GM23248 (cell line): ENCODE measurements around the gene HNRNPM. TPM values are rescaled to one million over a fixed set of nuclear protein-coding genes. Genes with fewer than 3 reads are reported as not detected.
"Not testable (repeated sequence)": the region's sequence is repeated elsewhere in the genome, so short reads cannot be mapped to it uniquely, and the experiment has no call there.

Experiments
- DNase-seq: peaks from one replicate; pipeline ENCODE4 v3.0.0-alpha.2; 2015
- H2AFZ ChIP-seq: fragments of 200-600 bp; sonication (generic); 2 replicates; pipeline ENCODE4 v1.6.1; 2016; ENCODE audit warnings: antibody characterized with exemption
- H3F3A ChIP-seq: fragments of 200-600 bp; sonication (generic); 2 replicates; pipeline ENCODE4 v1.6.1; 2016; ENCODE audit warnings: mild to moderate bottlenecking, antibody characterized with exemption, mixed run types; ENCODE audit not compliant: insufficient read depth
- H3K27ac ChIP-seq: fragments of 200-600 bp; sonication (generic); 2 replicates; pipeline ENCODE4 v1.5.1; 2016; ENCODE audit warnings: mild to moderate bottlenecking
- H3K27me3 ChIP-seq: fragments of 200-600 bp; sonication (generic); replicated peaks from 2 replicates; pipeline ENCODE4 v1.6.1; 2016; ENCODE audit warnings: mild to moderate bottlenecking; ENCODE audit not compliant: insufficient read depth
- H3K36me3 ChIP-seq: fragments of 200-600 bp; sonication (generic); 2 replicates; pipeline ENCODE4 v1.6.1; 2016; ENCODE audit warnings: low read depth, mild to moderate bottlenecking
- H3K4me1 ChIP-seq: fragments of 200-600 bp; sonication (generic); 2 replicates; pipeline ENCODE4 v1.6.1; 2016; ENCODE audit warnings: mild to moderate bottlenecking; ENCODE audit not compliant: insufficient read depth
- H3K4me2 ChIP-seq: fragments of 200-600 bp; sonication (generic); one replicate; pipeline ENCODE4 v1.6.1; 2016; ENCODE audit warnings: mild to moderate bottlenecking; ENCODE audit not compliant: unreplicated experiment
- H3K4me3 ChIP-seq: fragments of 200-600 bp; sonication (generic); 2 replicates; pipeline ENCODE4 v1.5.1; 2016; ENCODE audit warnings: mild to moderate bottlenecking
- H3K79me2 ChIP-seq: fragments of 200-600 bp; sonication (generic); 2 replicates; pipeline ENCODE4 v1.6.1; 2016; ENCODE audit warnings: mild to moderate bottlenecking; ENCODE audit not compliant: insufficient read depth
- H3K9ac ChIP-seq: fragments of 200-600 bp; sonication (generic); 2 replicates; pipeline ENCODE4 v1.6.1; 2016; ENCODE audit warnings: mild to moderate bottlenecking
- H3K9me2 ChIP-seq: fragments of 200-600 bp; sonication (generic); 2 replicates; pipeline ENCODE4 v1.6.1; 2016; ENCODE audit warnings: mixed run types, mild to moderate bottlenecking, moderate library complexity; ENCODE audit not compliant: insufficient read depth
- H3K9me3 ChIP-seq: fragments of 200-600 bp; sonication (generic); one replicate; pipeline ENCODE4 v1.6.1; 2017; ENCODE audit warnings: low read depth
- H4K20me1 ChIP-seq: fragments of 200-600 bp; sonication (generic); 2 replicates; pipeline ENCODE4 v1.6.0; 2016; ENCODE audit not compliant: insufficient read depth
- EZH2 ChIP-seq: fragments of 200-600 bp; sonication (generic); IDR thresholded peaks from 2 replicates; pipeline ENCODE4 v1.6.1; 2018; ENCODE audit warnings: antibody characterized with exemption, mild to moderate bottlenecking; ENCODE audit not compliant: insufficient read depth, poor library complexity, severe bottlenecking
- EZH2phosphoT487 ChIP-seq: fragments of 200-600 bp; sonication (generic); IDR thresholded peaks from 2 replicates; pipeline ENCODE4 v1.6.1; 2018; ENCODE audit warnings: antibody characterized with exemption, moderate library complexity, mild to moderate bottlenecking, low read depth; ENCODE audit not compliant: insufficient read depth
- WGBS, 2 experiments: methylation state at CpG; one replicate each; pipeline ENCODE4 v1.1.6; 2015 to 2017; ENCODE audit warnings: low lambda C conversion rate in 2 of 2, low coverage in 1 of 2; ENCODE audit errors: missing lambda C conversion rate in 2 of 2; 5-methylcytosine and 5-hydroxymethylcytosine counted together
- in situ Hi-C: fragments of 300-500 bp; cut with MboI; formaldehyde crosslinking; loops from 2 replicates; pipeline ENCODE4 v1.15.0; 2020
- polyA plus RNA-seq: library from polyadenylated mRNA; unstranded; fragments of >200 nt; fragmentation: Nextera tagmentation; extraction: Ambion mirVana; gene quantifications from 2 replicates; pipeline ENCODE4 v1.2.1, GENCODE V29; 2016
- total RNA-seq: library from RNA; depleted of rRNA; stranded (reverse); fragments of >200 nt; shearing (Covaris generic); gene quantifications from 2 replicates; pipeline ENCODE4 v1.2.3, GENCODE V29; 2014

Gene HNRNPM
- total and polyA plus RNA-seq, 2 experiments from 2014 or later: 71.0 to 116 TPM

DNA sequence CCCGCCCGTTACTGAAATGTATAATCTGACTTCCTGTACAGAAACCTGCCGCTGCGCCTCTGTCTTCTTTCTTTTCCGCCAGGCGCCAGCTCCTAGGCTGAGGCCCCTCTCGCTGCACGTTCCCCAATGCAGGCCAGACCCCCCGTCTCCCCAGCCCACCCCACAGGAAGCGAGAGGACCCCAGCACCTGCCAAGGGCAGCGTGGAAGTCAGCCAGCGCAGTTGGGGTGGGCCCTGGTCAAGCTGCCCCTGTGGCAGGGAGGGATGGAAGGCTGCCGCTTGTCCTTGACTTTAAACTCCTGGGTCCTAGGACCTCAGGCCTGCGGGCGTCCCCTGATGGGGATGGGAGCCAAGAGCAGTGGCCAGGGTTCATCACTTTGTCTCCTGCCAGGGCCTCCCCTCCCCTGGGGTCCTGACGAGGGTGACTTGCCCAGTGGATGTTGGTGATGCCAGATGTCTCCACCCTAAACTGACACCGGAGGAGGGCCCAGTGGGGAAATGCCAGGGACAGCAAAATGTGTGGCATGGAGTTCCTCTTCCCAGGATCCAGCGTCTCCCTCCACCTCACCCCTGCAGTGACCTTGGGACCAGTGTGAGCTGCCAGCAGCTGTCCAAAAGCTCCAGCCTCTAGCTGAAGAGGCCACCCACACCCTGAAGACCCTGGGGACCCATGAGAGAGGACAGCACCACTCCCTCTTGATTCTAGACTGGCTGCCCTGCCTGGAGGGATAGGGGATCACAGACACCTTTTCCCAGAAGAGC is 40.2 kb upstream of the HNRNPM start:
- Histone ChIP-seq H3F3A (no peaks in the 10 kb centered on the region), H3K4me3 (no peak overlapping the region), H2AFZ (no peak overlapping the region), H3K36me3 (no peaks in the 10 kb centered on the region), H3K9ac (no peak overlapping the region), H4K20me1 (no peaks in the 10 kb centered on the region), H3K4me2 (no peak overlapping the region), H3K9me3 (no peaks in the 10 kb centered on the region), H3K27ac (no peak overlapping the region), H3K9me2 (no peaks in the 10 kb centered on the region), H3K27me3 (no peaks in the 10 kb centered on the region), H3K4me1 (no peaks in the 10 kb centered on the region), H3K79me2 (peaks cover 11% of the 10 kb centered on the region; the same call in 1 of the 2 replicates)
- in situ Hi-C loops: no loop called here
- no peak for DNase-seq
- TF ChIP-seq EZH2phosphoT487: no peak
- no peak for TF ChIP-seq EZH2
- WGBS, 2 experiments: 93 to 95% methylated on average over 7 to 18 of the region's 18 CpGs

DNA sequence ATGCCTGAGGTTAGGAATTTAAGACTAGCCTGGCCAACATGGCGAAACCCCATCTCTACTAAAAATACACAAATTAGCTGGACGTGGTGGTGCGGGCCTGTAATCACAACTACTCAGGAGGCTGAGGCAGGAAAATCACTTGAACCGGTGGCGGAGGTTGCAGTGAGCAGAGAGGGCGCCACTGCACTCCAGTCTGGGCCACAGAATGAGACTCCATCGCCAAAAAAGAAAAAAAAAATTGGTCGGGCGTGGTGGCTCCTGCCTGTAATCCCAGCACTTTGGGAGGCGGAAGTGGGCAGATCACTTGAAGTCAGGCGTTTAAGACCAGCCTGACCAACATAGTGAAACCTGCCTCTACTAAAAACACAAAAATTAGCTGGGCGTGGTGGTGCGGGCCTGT is 34.1 kb upstream of the HNRNPM start:
- not testable (repeated sequence) for H3K9me3 ChIP-seq

DNA sequence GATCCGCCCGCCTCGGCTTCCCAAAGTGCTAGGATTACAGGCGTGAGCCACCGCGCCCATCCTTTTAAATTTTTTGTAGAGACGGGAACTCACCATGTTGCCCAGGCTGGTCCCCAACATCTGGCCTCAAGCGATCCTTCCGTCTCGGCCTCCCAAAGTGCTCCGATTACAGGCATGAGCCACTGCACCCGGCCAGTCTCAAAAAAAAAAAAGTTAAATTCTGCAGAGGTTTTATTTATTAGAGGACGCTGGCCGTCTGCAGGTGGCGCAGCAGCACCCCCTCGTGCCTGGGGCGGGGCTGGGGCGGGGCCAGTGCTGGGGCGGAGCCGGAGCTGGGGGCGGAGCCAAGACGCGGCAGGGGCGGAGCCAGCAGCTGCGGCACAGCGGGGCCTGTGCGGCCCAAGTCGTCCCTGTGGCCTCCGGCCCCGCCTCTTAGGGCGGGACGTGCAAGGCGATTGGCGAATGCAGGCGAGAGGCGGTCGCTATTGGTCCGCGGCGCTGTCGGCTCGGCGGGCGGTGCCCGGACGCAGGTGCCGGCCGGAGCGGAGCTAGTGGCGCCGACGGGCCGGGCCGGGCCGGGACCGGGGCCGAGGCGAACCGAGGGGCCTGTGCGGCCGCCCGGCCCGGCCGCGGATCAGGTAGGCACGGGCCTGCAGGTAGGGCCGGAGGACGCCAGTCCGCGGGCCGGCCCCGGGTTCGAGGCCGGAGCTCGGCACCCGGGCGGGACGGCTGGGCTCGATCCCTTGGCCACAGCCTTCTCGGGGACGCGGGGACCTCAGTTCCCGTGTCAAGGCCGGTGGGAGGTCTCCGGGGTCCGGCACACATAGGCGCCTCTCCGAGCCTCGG is 31.8 kb upstream of the HNRNPM start, which contains the start of gene MARCHF2:
Gene MARCHF2 (plus strand): TSS at position 523 of the 846 bp plus-strand sequence. CDS start 8,536 bp downstream, outside the sequence.
- Histone ChIP-seq H3F3A (peaks cover 6% of the 10 kb centered on the region; the same call in 1 of the 2 replicates), H3K9me2 (no peaks in the 10 kb centered on the region), H3K9me3 (no peaks in the 10 kb centered on the region), H3K4me2 (peak within 1 kb of the TSS; percentile 86), H3K4me1 (no peaks in the 10 kb centered on the region; the same call in 1 of the 2 replicates), H2AFZ (peak within 1 kb of the TSS; percentile 84), H3K79me2 (no peaks in the 10 kb centered on the region), H3K9ac (peak within 1 kb of the TSS; percentile 68), H3K27ac (no peak within 1 kb of the TSS), H3K27me3 (no peaks in the 10 kb centered on the region), H4K20me1 (no peaks in the 10 kb centered on the region), H3K36me3 (no peaks in the 10 kb centered on the region), H3K4me3 (peak within 1 kb of the TSS; percentile 75)
- TF ChIP-seq EZH2 (no peak), EZH2phosphoT487 (no peak)
- 12 to 13% methylated on average over 46 to 48 of the region's 89 CpGs for WGBS, 2 experiments
- peak; percentile 99 for DNase-seq
- in situ Hi-C loops: no loop called here

More for the DNA sequence above, 34.1 kb upstream of the HNRNPM start:
- H3K4me2 ChIP-seq, H2AFZ ChIP-seq, H4K20me1 ChIP-seq, DNase-seq, H3K9me2 ChIP-seq, H3K36me3 ChIP-seq, in situ Hi-C loops, H3K79me2 ChIP-seq, H3K9ac ChIP-seq, H3K4me1 ChIP-seq, H3K27ac ChIP-seq, H3F3A ChIP-seq, H3K4me3 ChIP-seq, H3K27me3 ChIP-seq: not testable (repeated sequence)
- 87 to 88% methylated on average over 13 of the region's 13 CpGs for WGBS, 2 experiments

DNA sequence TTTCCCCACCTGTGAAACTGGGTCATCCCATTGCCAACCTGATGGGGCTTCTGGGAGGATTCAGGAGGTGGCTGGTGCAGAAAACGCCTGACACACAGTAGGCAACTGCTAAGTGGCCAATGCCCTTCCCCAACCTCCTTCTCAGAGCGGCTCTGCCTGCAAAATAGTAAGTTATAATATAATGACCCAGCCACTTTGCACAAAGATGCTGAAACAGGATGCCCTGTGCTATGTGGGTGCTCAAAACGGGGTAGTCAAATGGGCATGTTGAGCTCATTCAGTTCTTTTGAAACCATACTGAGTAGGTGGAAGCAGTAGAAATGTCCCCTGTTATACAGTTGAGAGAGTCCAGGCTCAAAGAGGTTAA is 31.2 kb upstream of the HNRNPM start:
- Histone ChIP-seq H3K4me1 (no peaks in the 10 kb centered on the region; the same call in 1 of the 2 replicates), H3K9me3 (no peaks in the 10 kb centered on the region), H3K9ac (peak overlapping the region; percentile 68), H3K79me2 (no peaks in the 10 kb centered on the region), H4K20me1 (no peaks in the 10 kb centered on the region), H3K9me2 (no peaks in the 10 kb centered on the region), H3F3A (peaks cover 6% of the 10 kb centered on the region; the same call in 1 of the 2 replicates), H3K27me3 (no peaks in the 10 kb centered on the region), H3K27ac (no peak overlapping the region), H3K4me2 (peak overlapping the region; percentile 86), H3K36me3 (no peaks in the 10 kb centered on the region), H2AFZ (peak overlapping the region; percentile 84), H3K4me3 (peak overlapping the region; percentile 75)
- WGBS, 2 experiments: 29 to 30% methylated on average over 3 of the region's 3 CpGs
- TF ChIP-seq EZH2phosphoT487: no peak
- no peak for TF ChIP-seq EZH2
- peak; percentile 20 for DNase-seq
- in situ Hi-C loops: no loop called here
